ENCODE results near the gene LAMB2. TPM values are rescaled to one million over a fixed set of nuclear protein-coding genes. Genes with fewer than 3 reads are reported as not detected.
A peak's percentile ranks its signal among the peaks of the same experiment; 100 is the strongest.

Gene LAMB2
- total RNA-seq (2021): 118 to 134 TPM (median 130 TPM) in 3 replicates
- Bru-seq, nascent RNA: percentile 50 among the genes with signal in this experiment
- long read RNA-seq, experiment 1, full-length matches to known transcripts: 63 of 145 reads
- long read RNA-seq, experiment 1, partial matches to known transcripts: 49 of 145 reads
- long read RNA-seq, experiment 1, other reads (novel, unspliced or antisense): 33 of 145 reads
- long read RNA-seq, experiment 2, full-length matches to known transcripts: 13 of 50 reads
- long read RNA-seq, experiment 2, partial matches to known transcripts: 27 of 50 reads
- long read RNA-seq, experiment 2, other reads (novel, unspliced or antisense): 10 of 50 reads
- long read RNA-seq, experiment 3, partial matches to known transcripts: 2 of 2 reads
- long read RNA-seq, experiment 3, other reads (novel, unspliced or antisense): 0 of 2 reads

DNA sequence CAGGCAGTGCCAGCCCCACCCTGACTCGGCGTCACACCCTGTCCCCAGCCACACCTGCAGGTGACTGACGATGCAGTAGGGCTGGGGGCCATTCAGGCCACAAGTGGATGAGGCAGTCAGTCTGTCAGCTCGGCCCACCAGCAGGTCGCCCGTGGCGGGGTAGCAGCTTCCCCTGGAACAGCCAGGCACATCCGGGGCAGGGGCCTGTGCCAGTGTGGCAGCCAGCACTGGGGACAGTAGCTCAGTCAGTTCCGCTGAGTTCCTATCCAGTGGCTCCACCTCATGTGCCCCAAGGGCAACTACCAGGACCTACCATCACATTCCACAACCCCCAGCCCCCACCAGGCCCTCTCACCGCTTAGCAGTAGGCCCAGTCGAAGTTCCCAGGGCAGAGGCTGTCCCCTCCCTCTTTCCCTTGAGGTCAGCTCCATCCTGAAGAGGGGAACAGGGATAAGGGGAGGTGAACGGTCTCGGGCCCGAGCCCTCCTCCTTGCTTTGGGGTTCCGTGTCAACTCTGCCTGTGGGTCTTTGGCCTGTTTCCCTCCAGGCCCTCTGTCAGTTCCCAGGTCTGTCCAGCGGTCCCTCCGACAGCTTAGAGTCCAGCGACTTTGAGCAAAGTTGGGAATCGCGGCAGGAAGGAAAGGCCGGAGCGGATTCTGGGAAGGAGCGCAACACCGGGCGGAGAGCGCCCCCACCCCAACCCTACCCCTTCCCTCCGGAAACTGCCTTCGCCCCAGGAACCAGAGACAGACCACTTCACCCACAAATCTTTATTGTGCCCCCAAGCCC lies at the start of gene LAMB2:
TSS of gene LAMB2 (minus strand) at position 614 of the 789 bp plus-strand sequence. CDS start at position 431, 183 bp downstream.
- H3K9me3 Mint-ChIP-seq: no peaks in the 10 kb centered on the region
- H3K36me3 Mint-ChIP-seq: no peaks in the 10 kb centered on the region
- DNase-seq (ENCODE audit: low spot score) (peak; percentile 81), ATAC-seq (peak; percentile 66)
- ChIA-PET CTCF (interaction anchor here (0.5 to 3.4 kb wide), 17 partner anchors 12 to 469 kb away, joined by 3 to 36 read pairs (median 5); partner anchors contain the start of genes KLHDC8B, NDUFAF3, QRICH1 and USP19), POLR2A (interaction anchor here (0.5 to 1.5 kb wide), 8 partner anchors 12 to 478 kb away, joined by 3 to 6 read pairs (median 4); partner anchors contain the start of genes KLHDC8B, QRICH1, USP19 and USP4)
- peak within 1 kb of the TSS; percentile 89 for H3K4me3 Mint-ChIP-seq
- peaks cover 12% of the 10 kb centered on the region for H3K4me1 Mint-ChIP-seq
- no peaks in the 10 kb centered on the region; the same call in none of the 2 replicates for H3K27me3 Mint-ChIP-seq (ENCODE audit: low read depth)
- peak within 1 kb of the TSS; percentile 89 for H3K27ac Mint-ChIP-seq
- TF ChIP-seq TEAD1 (CRISPR knock-in tag; IDR thresholded peaks at IDR 0.05) (0 out of 2 replicates have a peak, but pooled peaks have one; percentile 38), TEAD4 (CRISPR knock-in tag; IDR thresholded peaks at IDR 0.05) (0 out of 2 replicates have a peak, but pooled peaks have one; percentile 29), SMAD4 (CRISPR knock-in tag; IDR thresholded peaks at IDR 0.05) (0 out of 2 replicates have a peak, but pooled peaks have one; percentile 38), FOXK1 (CRISPR knock-in tag; IDR thresholded peaks at IDR 0.05) (peak; percentile 70), SP1 (CRISPR knock-in tag; conservative IDR thresholded peaks at IDR 0.05) (peak; percentile 65), KAT7 (CRISPR knock-in tag; IDR thresholded peaks at IDR 0.05; ENCODE audit: borderline replicate concordance) (peak; percentile 54; the same call in 1 of the 2 replicates), ZBTB21 (CRISPR knock-in tag; IDR thresholded peaks at IDR 0.05; ENCODE audit: borderline replicate concordance) (peak; percentile 33; the same call in 1 of the 2 replicates), SMAD3 (CRISPR knock-in tag; IDR thresholded peaks at IDR 0.05; ENCODE audit: borderline replicate concordance) (no peak), ZNF423 (CRISPR knock-in tag; IDR thresholded peaks at IDR 0.05) (no peak), FOXP1 (CRISPR knock-in tag; IDR thresholded peaks at IDR 0.05; ENCODE audit: borderline replicate concordance) (0 out of 2 replicates have a peak, but pooled peaks have one; percentile 7)
- TF ChIP-seq, protein P1, sequence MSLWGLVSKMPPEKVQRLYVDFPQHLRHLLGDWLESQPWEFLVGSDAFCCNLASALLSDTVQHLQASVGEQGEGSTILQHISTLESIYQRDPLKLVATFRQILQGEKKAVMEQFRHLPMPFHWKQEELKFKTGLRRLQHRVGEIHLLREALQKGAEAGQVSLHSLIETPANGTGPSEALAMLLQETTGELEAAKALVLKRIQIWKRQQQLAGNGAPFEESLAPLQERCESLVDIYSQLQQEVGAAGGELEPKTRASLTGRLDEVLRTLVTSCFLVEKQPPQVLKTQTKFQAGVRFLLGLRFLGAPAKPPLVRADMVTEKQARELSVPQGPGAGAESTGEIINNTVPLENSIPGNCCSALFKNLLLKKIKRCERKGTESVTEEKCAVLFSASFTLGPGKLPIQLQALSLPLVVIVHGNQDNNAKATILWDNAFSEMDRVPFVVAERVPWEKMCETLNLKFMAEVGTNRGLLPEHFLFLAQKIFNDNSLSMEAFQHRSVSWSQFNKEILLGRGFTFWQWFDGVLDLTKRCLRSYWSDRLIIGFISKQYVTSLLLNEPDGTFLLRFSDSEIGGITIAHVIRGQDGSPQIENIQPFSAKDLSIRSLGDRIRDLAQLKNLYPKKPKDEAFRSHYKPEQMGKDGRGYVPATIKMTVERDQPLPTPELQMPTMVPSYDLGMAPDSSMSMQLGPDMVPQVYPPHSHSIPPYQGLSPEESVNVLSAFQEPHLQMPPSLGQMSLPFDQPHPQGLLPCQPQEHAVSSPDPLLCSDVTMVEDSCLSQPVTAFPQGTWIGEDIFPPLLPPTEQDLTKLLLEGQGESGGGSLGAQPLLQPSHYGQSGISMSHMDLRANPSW (CRISPR knock-in tag; conservative IDR thresholded peaks at IDR 0.05; ENCODE audit: low read depth): no peak
- TF ChIP-seq, protein P2, sequence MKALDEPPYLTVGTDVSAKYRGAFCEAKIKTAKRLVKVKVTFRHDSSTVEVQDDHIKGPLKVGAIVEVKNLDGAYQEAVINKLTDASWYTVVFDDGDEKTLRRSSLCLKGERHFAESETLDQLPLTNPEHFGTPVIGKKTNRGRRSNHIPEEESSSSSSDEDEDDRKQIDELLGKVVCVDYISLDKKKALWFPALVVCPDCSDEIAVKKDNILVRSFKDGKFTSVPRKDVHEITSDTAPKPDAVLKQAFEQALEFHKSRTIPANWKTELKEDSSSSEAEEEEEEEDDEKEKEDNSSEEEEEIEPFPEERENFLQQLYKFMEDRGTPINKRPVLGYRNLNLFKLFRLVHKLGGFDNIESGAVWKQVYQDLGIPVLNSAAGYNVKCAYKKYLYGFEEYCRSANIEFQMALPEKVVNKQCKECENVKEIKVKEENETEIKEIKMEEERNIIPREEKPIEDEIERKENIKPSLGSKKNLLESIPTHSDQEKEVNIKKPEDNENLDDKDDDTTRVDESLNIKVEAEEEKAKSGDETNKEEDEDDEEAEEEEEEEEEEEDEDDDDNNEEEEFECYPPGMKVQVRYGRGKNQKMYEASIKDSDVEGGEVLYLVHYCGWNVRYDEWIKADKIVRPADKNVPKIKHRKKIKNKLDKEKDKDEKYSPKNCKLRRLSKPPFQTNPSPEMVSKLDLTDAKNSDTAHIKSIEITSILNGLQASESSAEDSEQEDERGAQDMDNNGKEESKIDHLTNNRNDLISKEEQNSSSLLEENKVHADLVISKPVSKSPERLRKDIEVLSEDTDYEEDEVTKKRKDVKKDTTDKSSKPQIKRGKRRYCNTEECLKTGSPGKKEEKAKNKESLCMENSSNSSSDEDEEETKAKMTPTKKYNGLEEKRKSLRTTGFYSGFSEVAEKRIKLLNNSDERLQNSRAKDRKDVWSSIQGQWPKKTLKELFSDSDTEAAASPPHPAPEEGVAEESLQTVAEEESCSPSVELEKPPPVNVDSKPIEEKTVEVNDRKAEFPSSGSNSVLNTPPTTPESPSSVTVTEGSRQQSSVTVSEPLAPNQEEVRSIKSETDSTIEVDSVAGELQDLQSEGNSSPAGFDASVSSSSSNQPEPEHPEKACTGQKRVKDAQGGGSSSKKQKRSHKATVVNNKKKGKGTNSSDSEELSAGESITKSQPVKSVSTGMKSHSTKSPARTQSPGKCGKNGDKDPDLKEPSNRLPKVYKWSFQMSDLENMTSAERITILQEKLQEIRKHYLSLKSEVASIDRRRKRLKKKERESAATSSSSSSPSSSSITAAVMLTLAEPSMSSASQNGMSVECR (CRISPR knock-in tag; IDR thresholded peaks at IDR 0.05; ENCODE audit: borderline replicate concordance): 0 out of 2 replicates have a peak, but pooled peaks have one; percentile 36
- TF ChIP-seq, protein P3, sequence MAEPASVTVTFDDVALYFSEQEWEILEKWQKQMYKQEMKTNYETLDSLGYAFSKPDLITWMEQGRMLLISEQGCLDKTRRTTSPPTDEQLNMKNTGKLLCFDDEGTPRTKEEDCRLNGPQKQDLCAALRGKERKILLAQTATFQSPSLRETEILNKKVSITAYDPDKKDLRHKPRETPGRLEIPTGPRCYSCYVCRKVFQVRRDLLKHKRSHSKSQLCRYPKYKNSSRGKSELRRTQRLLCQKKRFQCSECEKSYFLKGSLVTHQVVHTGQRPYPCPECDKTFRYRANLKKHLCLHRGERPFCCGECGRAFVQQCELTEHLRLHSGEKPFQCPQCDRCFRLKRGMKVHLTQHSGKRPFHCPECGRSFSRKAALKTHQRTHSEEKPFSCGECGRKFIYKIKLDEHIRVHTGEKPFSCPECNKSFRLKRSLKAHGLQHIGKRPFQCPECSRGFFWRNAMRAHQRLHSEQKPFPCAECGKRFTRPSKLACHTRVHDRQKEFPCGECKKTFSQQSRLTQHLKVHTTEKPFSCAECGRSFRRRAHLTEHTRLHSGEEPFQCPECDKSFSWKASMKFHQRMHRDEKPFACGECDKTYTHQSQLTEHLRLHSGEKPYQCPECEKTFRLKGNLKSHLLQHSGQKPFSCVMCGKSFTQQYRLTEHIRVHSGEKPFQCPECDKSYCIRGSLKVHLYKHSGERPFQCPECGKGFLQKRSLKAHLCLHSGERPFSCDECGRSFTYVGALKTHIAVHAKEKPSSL (CRISPR knock-in tag; conservative IDR thresholded peaks at IDR 0.05): no peak
- TF ChIP-seq, protein P4, sequence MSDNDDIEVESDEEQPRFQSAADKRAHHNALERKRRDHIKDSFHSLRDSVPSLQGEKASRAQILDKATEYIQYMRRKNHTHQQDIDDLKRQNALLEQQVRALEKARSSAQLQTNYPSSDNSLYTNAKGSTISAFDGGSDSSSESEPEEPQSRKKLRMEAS (CRISPR knock-in tag; IDR thresholded peaks at IDR 0.05): peak; percentile 18; the same call in 1 of the 2 replicates
- TF ChIP-seq, protein P5, sequence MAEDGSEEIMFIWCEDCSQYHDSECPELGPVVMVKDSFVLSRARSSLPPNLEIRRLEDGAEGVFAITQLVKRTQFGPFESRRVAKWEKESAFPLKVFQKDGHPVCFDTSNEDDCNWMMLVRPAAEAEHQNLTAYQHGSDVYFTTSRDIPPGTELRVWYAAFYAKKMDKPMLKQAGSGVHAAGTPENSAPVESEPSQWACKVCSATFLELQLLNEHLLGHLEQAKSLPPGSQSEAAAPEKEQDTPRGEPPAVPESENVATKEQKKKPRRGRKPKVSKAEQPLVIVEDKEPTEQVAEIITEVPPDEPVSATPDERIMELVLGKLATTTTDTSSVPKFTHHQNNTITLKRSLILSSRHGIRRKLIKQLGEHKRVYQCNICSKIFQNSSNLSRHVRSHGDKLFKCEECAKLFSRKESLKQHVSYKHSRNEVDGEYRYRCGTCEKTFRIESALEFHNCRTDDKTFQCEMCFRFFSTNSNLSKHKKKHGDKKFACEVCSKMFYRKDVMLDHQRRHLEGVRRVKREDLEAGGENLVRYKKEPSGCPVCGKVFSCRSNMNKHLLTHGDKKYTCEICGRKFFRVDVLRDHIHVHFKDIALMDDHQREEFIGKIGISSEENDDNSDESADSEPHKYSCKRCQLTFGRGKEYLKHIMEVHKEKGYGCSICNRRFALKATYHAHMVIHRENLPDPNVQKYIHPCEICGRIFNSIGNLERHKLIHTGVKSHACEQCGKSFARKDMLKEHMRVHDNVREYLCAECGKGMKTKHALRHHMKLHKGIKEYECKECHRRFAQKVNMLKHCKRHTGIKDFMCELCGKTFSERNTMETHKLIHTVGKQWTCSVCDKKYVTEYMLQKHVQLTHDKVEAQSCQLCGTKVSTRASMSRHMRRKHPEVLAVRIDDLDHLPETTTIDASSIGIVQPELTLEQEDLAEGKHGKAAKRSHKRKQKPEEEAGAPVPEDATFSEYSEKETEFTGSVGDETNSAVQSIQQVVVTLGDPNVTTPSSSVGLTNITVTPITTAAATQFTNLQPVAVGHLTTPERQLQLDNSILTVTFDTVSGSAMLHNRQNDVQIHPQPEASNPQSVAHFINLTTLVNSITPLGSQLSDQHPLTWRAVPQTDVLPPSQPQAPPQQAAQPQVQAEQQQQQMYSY (CRISPR knock-in tag; IDR thresholded peaks at IDR 0.05): peak; percentile 98
- TF ChIP-seq, protein P6, sequence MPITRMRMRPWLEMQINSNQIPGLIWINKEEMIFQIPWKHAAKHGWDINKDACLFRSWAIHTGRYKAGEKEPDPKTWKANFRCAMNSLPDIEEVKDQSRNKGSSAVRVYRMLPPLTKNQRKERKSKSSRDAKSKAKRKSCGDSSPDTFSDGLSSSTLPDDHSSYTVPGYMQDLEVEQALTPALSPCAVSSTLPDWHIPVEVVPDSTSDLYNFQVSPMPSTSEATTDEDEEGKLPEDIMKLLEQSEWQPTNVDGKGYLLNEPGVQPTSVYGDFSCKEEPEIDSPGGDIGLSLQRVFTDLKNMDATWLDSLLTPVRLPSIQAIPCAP (CRISPR knock-in tag; IDR thresholded peaks at IDR 0.05): no peak
- TF ChIP-seq, protein P7, sequence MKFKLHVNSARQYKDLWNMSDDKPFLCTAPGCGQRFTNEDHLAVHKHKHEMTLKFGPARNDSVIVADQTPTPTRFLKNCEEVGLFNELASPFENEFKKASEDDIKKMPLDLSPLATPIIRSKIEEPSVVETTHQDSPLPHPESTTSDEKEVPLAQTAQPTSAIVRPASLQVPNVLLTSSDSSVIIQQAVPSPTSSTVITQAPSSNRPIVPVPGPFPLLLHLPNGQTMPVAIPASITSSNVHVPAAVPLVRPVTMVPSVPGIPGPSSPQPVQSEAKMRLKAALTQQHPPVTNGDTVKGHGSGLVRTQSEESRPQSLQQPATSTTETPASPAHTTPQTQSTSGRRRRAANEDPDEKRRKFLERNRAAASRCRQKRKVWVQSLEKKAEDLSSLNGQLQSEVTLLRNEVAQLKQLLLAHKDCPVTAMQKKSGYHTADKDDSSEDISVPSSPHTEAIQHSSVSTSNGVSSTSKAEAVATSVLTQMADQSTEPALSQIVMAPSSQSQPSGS (CRISPR knock-in tag; IDR thresholded peaks at IDR 0.05; ENCODE audit: borderline replicate concordance, low read depth): no peak
